ENCODE measurements around the gene C7orf25. TPM values are rescaled to one million over a fixed set of nuclear protein-coding genes. Genes with fewer than 3 reads are reported as not detected.

C7orf25 gene
- total RNA-seq, 1 experiment from 2014 or later: 3.2 TPM

DNA sequence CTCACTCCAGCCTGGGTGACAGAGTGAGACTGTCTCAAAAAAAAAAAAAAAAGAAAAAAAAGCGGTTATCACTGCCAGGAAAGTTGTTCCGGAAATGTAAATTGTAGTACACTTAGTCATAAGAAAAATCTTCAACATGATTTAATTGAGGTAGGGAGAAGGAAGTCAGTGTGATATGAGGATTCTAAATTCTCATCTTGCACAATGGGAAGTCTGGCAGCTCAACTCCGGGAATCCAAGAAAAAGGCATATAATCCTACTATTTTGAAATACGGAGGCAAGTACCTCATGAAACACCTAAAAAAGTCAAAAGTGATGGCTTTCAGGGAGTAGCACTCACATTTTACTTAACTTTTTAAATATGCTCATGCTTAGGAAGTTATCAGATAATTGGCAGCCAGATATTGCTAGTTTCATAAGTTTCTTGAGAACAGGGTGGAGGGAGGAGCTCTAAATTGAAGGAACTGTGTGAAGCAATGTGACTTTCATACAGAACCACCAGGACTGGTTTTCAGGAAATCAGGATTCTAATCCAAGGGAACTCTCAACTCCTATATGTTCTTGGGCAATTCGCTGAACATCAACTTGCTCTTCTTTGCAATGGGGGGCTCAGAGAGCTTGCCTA, 2.7 kb upstream of the C7orf25 start:
- peaks cover 9% of the 10 kb centered on the region for H3K4me1 ChIP-seq (ENCODE audit: insufficient read depth, low read length)
- H2AFZ ChIP-seq (ENCODE audit: low read length): no peak overlapping the region
- no peaks in the 10 kb centered on the region for H3F3A ChIP-seq (ENCODE audit: low read length, unreplicated experiment)
- ATAC-seq (no peak), DNase-seq (no peak)
- peaks cover 14% of the 10 kb centered on the region for H3K79me2 ChIP-seq (ENCODE audit: low read length)
- no peaks in the 10 kb centered on the region for H3K27me3 ChIP-seq (ENCODE audit: low read length)
- H3K9me2 ChIP-seq (replicated peaks; ENCODE audit: low read length): no peaks in the 10 kb centered on the region
- no peaks in the 10 kb centered on the region for H3K9me3 ChIP-seq (ENCODE audit: low read length)
- no peak overlapping the region for H3K27ac ChIP-seq (ENCODE audit: low read length)
- H3K4me3 ChIP-seq (ENCODE audit: low read length): no peak overlapping the region
- no peak for TF ChIP-seq EZH2phosphoT487 (IDR thresholded peaks at IDR 0.05; ENCODE audit: borderline replicate concordance, low read length)
- TF ChIP-seq, protein P1, sequence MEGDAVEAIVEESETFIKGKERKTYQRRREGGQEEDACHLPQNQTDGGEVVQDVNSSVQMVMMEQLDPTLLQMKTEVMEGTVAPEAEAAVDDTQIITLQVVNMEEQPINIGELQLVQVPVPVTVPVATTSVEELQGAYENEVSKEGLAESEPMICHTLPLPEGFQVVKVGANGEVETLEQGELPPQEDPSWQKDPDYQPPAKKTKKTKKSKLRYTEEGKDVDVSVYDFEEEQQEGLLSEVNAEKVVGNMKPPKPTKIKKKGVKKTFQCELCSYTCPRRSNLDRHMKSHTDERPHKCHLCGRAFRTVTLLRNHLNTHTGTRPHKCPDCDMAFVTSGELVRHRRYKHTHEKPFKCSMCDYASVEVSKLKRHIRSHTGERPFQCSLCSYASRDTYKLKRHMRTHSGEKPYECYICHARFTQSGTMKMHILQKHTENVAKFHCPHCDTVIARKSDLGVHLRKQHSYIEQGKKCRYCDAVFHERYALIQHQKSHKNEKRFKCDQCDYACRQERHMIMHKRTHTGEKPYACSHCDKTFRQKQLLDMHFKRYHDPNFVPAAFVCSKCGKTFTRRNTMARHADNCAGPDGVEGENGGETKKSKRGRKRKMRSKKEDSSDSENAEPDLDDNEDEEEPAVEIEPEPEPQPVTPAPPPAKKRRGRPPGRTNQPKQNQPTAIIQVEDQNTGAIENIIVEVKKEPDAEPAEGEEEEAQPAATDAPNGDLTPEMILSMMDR (conservative IDR thresholded peaks at IDR 0.05; ENCODE audit: low read depth, low read length): no peak
- no peak for TF ChIP-seq EZH2 (IDR thresholded peaks at IDR 0.05; ENCODE audit: low read length, unreplicated experiment)
- ChIA-PET CTCF (no interaction called here), POLR2A (ENCODE audit: unreplicated experiment) (no interaction called here)
- H3K36me3 ChIP-seq (ENCODE audit: low read depth, low read length): peaks cover 23% of the 10 kb centered on the region
- H3K4me2 ChIP-seq (ENCODE audit: low read length): no peak overlapping the region
- H3K9ac ChIP-seq (ENCODE audit: low read length): no peak overlapping the region
- no peaks in the 10 kb centered on the region for H4K20me1 ChIP-seq (ENCODE audit: low read length)
- intact Hi-C loops (cut with micrococcal nuclease): no loop called here
- BruUV-seq (replicated peaks): no TSS peak

DNA sequence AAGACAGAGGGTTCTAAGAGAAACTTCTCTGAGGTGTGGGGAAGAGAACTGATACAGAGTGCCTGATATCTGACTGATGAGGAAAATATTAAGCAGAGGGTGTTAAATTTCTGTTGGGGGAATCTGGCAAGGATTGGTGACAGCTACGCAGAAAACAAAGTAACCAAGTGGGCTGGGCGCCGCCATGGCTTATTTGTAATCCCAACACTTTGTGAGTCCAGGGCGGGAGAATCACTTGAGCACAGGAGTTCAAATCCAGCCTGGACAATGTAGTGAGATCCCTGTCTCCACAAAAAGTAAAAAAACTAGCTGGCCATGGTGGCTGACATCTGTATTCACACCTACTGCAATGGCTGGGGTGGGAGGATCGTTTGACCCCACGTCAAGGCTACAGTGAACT, 2.1 kb upstream of the C7orf25 start:
- Histone ChIP-seq H3K9me3 (ENCODE audit: low read length) (no peaks in the 10 kb centered on the region), H3K4me1 (ENCODE audit: insufficient read depth, low read length) (peaks cover 9% of the 10 kb centered on the region), H3K36me3 (ENCODE audit: low read depth, low read length) (peaks cover 18% of the 10 kb centered on the region), H3K4me2 (ENCODE audit: low read length) (no peak overlapping the region), H3K27me3 (ENCODE audit: low read length) (no peaks in the 10 kb centered on the region), H3K9me2 (replicated peaks; ENCODE audit: low read length) (no peaks in the 10 kb centered on the region), H2AFZ (ENCODE audit: low read length) (no peak overlapping the region), H3K27ac (ENCODE audit: low read length) (no peak overlapping the region), H3F3A (ENCODE audit: low read length, unreplicated experiment) (no peaks in the 10 kb centered on the region), H3K4me3 (ENCODE audit: low read length) (no peak overlapping the region), H3K9ac (ENCODE audit: low read length) (no peak overlapping the region), H4K20me1 (ENCODE audit: low read length) (no peaks in the 10 kb centered on the region), H3K79me2 (ENCODE audit: low read length) (peaks cover 14% of the 10 kb centered on the region)
- BruUV-seq (replicated peaks): no TSS peak
- ChIA-PET POLR2A (ENCODE audit: unreplicated experiment) (no interaction called here), CTCF (no interaction called here)
- ATAC-seq (no peak), DNase-seq (no peak)
- intact Hi-C loops (cut with micrococcal nuclease): no loop called here
- TF ChIP-seq, protein P1 (conservative IDR thresholded peaks at IDR 0.05; ENCODE audit: low read depth, low read length): no peak
- TF ChIP-seq EZH2 (IDR thresholded peaks at IDR 0.05; ENCODE audit: low read length, unreplicated experiment) (no peak), EZH2phosphoT487 (IDR thresholded peaks at IDR 0.05; ENCODE audit: borderline replicate concordance, low read length) (no peak)

DNA sequence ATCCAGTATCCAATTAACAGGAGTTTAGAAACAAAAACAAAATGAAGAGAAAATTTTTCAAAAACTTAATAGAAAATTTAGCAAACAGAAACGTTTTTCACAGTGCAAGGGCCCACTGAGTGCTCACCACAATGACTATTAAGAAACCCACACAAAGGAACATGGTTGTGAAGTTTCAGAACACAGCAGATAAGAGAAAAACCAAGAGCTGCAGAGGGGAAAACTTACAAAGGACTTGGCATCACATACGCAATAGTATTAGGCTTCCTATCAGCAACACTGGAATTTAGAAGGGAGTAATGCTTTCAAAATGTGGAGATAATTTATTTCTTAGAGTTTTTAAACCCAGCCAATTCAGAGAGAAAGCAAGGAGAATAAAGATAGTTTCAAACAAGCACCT, 1.7 kb upstream of the C7orf25 start:
- H3K9me2 ChIP-seq (replicated peaks; ENCODE audit: low read length): no peaks in the 10 kb centered on the region
- peaks cover 16% of the 10 kb centered on the region for H3K36me3 ChIP-seq (ENCODE audit: low read depth, low read length)
- CTCF ChIA-PET: interaction anchor here (0.7 kb wide), 1 partner anchor 82 kb away, joined by 3 read pairs; no protein-coding TSS in a partner anchor
- H3K4me3 ChIP-seq (ENCODE audit: low read length): no peak overlapping the region
- no peak for ATAC-seq
- no peaks in the 10 kb centered on the region for H3F3A ChIP-seq (ENCODE audit: low read length, unreplicated experiment)
- TF ChIP-seq, protein P1 (conservative IDR thresholded peaks at IDR 0.05; ENCODE audit: low read depth, low read length): no peak
- TF ChIP-seq EZH2 (IDR thresholded peaks at IDR 0.05; ENCODE audit: low read length, unreplicated experiment) (no peak), EZH2phosphoT487 (IDR thresholded peaks at IDR 0.05; ENCODE audit: borderline replicate concordance, low read length) (no peak)
- H2AFZ ChIP-seq (ENCODE audit: low read length): no peak overlapping the region
- H3K9me3 ChIP-seq (ENCODE audit: low read length): no peaks in the 10 kb centered on the region
- no peak overlapping the region for H3K9ac ChIP-seq (ENCODE audit: low read length)
- POLR2A ChIA-PET (ENCODE audit: unreplicated experiment): no interaction called here
- H3K4me2 ChIP-seq (ENCODE audit: low read length): no peak overlapping the region
- no TSS peak for BruUV-seq (replicated peaks)
- intact Hi-C loops (cut with micrococcal nuclease): loop anchor here (2.0 kb wide), 1 partner anchor 19 kb away; the partner anchor contains the start of genes MRPL32 and PSMA2
- no peak for DNase-seq
- no peak overlapping the region for H3K27ac ChIP-seq (ENCODE audit: low read length)
- H3K27me3 ChIP-seq (ENCODE audit: low read length): no peaks in the 10 kb centered on the region
- H4K20me1 ChIP-seq (ENCODE audit: low read length): no peaks in the 10 kb centered on the region
- H3K4me1 ChIP-seq (ENCODE audit: insufficient read depth, low read length): peaks cover 9% of the 10 kb centered on the region
- H3K79me2 ChIP-seq (ENCODE audit: low read length): peaks cover 14% of the 10 kb centered on the region

Measured in PC-3 (cell line).